HEK293 (cell line): ENCODE measurements around the gene GAREM1.

ENCODE experiments used
- CTCF ChIP-seq: fragments of 450-650 bp; formaldehyde crosslinking; IDR thresholded peaks from 2 replicates; pipeline ENCODE4 v1.5.1; 2016; ENCODE audit warnings: missing biosample characterization, missing genetic modification characterization
- EGR2 ChIP-seq: fragments of 450-650 bp; formaldehyde crosslinking; IDR thresholded peaks from 2 replicates; pipeline ENCODE4 v1.5.1; 2016; ENCODE audit warnings: low read depth, missing biosample characterization, missing genetic modification characterization
- GLIS2 ChIP-seq: fragments of 450-650 bp; formaldehyde crosslinking; IDR thresholded peaks from 2 replicates; pipeline ENCODE4 v1.5.1; 2016; ENCODE audit warnings: missing biosample characterization, missing genetic modification characterization
- HOXA7 ChIP-seq: sonication (generic); formaldehyde crosslinking; IDR thresholded peaks from 2 replicates; pipeline ENCODE4 v1.8.1; 2022; ENCODE audit warnings: missing genetic modification reagents, borderline replicate concordance
- PRDM1 ChIP-seq: fragments of 450-650 bp; formaldehyde crosslinking; IDR thresholded peaks from 2 replicates; pipeline ENCODE4; 2016; ENCODE audit warnings: missing biosample characterization, missing genetic modification characterization
- ZBTB11 ChIP-seq: fragments of 450-650 bp; formaldehyde crosslinking; conservative IDR thresholded peaks from 2 replicates; pipeline ENCODE4 v1.5.1; 2016; ENCODE audit warnings: low read depth, missing biosample characterization, missing genetic modification characterization
- ZBTB21 ChIP-seq: fragments of 450-650 bp; formaldehyde crosslinking; IDR thresholded peaks from 2 replicates; pipeline ENCODE4 v1.5.1; 2017; ENCODE audit warnings: missing biosample characterization, missing genetic modification characterization
- ZBTB7A ChIP-seq: fragments of 450-650 bp; formaldehyde crosslinking; IDR thresholded peaks from 2 replicates; pipeline ENCODE4 v1.5.1; 2016; ENCODE audit warnings: low read depth, missing biosample characterization, missing genetic modification characterization
- ZFP69B ChIP-seq: fragments of 450-650 bp; formaldehyde crosslinking; IDR thresholded peaks from 2 replicates; pipeline ENCODE4 v1.5.1; 2016; ENCODE audit warnings: missing biosample characterization, missing genetic modification characterization
- ZNF280D ChIP-seq: fragments of 450-650 bp; formaldehyde crosslinking; IDR thresholded peaks from 2 replicates; pipeline ENCODE4 v1.5.1; 2016; ENCODE audit warnings: missing biosample characterization, missing genetic modification characterization
- ZNF501 ChIP-seq: fragments of 450-650 bp; formaldehyde crosslinking; IDR thresholded peaks from 2 replicates; pipeline ENCODE4 v1.5.1; 2016; ENCODE audit warnings: missing biosample characterization, missing genetic modification characterization
- ZNF529 ChIP-seq: fragments of 450-650 bp; formaldehyde crosslinking; IDR thresholded peaks from 2 replicates; pipeline ENCODE4 v1.5.1; 2017; ENCODE audit warnings: missing genetic modification characterization, missing biosample characterization; ENCODE audit not compliant: insufficient replicate concordance
- ZNF610 ChIP-seq: fragments of 450-650 bp; formaldehyde crosslinking; IDR thresholded peaks from 2 replicates; pipeline ENCODE4 v1.5.1; 2016; ENCODE audit warnings: missing biosample characterization, missing genetic modification characterization, borderline replicate concordance

- TF ChIP-seq ZNF280D (tag by site-specific recombination): no peak
- TF ChIP-seq GLIS2 (tag by site-specific recombination): no peak
- no peak for TF ChIP-seq PRDM1 (tag by site-specific recombination)
- no peak for TF ChIP-seq CTCF
- TF ChIP-seq ZBTB21 (tag by site-specific recombination): no peak
- no peak for TF ChIP-seq ZBTB11
- no peak for TF ChIP-seq EGR2 (tag by site-specific recombination)
- no peak for TF ChIP-seq ZNF501 (tag by site-specific recombination)
- TF ChIP-seq ZBTB7A (tag by site-specific recombination): no peak
- no peak for TF ChIP-seq ZNF610
- TF ChIP-seq ZNF529: no peak
- no peak for TF ChIP-seq HOXA7
- no peak for TF ChIP-seq ZFP69B (tag by site-specific recombination)
These were observed 148.9 kb downstream of the GAREM1 start for GRCh38 chr18:32321826-32322225.
